PC-9 (cell line): ENCODE data around the gene BMP8B.

ENCODE experiments used
- EZH2 ChIP-seq: fragments of 200-600 bp; sonication (generic); IDR thresholded peaks from 2 replicates; pipeline ENCODE4 v1.8.0; 2017; ENCODE audit warnings: antibody characterized with exemption, low read depth
- TF ChIP-seq, protein P1 (sequence below): fragments of 200-600 bp; sonication (generic); conservative IDR thresholded peaks from 2 replicates; pipeline ENCODE4 v1.6.1; 2017; ENCODE audit warnings: mixed run types, antibody characterized with exemption, mild to moderate bottlenecking, moderate library complexity

DNA sequence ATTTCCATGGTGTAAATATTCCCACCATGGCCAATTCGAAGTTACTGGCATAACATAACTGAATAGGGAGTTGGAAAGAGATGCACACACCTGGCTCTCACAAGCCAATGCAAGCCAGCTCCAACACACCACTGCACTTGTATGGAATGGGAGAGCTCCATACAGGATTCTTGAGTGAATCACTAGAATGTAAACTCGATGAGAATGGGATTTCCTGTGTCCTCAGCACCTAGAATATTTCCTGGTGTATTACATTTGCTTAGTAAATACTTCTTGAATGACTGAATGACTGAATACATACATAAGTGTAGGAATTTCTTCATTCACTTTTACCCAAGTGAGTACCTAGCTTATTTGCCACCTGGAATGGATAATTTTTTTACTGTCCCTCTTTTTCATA lies 66.2 kb downstream of the BMP8B start:
- TF ChIP-seq, protein P1, sequence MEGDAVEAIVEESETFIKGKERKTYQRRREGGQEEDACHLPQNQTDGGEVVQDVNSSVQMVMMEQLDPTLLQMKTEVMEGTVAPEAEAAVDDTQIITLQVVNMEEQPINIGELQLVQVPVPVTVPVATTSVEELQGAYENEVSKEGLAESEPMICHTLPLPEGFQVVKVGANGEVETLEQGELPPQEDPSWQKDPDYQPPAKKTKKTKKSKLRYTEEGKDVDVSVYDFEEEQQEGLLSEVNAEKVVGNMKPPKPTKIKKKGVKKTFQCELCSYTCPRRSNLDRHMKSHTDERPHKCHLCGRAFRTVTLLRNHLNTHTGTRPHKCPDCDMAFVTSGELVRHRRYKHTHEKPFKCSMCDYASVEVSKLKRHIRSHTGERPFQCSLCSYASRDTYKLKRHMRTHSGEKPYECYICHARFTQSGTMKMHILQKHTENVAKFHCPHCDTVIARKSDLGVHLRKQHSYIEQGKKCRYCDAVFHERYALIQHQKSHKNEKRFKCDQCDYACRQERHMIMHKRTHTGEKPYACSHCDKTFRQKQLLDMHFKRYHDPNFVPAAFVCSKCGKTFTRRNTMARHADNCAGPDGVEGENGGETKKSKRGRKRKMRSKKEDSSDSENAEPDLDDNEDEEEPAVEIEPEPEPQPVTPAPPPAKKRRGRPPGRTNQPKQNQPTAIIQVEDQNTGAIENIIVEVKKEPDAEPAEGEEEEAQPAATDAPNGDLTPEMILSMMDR = no peak
- TF ChIP-seq EZH2 = no peak
